ENCODE data around the gene GPR156.
"Not testable (repeated sequence)": the region's sequence is repeated elsewhere in the genome, so short reads cannot be mapped to it uniquely, and the experiment has no call there.

The GPR156 gene

GRCh38 chr3:120284747-120285507 lies at the start of gene GPR156:
GPR156 (minus strand) TSS chr3:120285222; CDS start chr3:120244098, 41,124 bp downstream.
- DNase-seq = no peak

- no peak for DNase-seq
Observed at GRCh38 chr3:120332646-120333045, 47.6 kb upstream of the GPR156 start.

GRCh38 chr3:120331076-120331475 lies 46.1 kb upstream of the GPR156 start:
- no peak for DNase-seq

- DNase-seq = no peak
Observed at GRCh38 chr3:120326784-120327183, 41.8 kb upstream of the GPR156 start.

- no peak for DNase-seq
Observed at GRCh38 chr3:120324190-120324589, 39.2 kb upstream of the GPR156 start.

GRCh38 chr3:120323761-120324160 lies 38.7 kb upstream of the GPR156 start:
- not testable (repeated sequence) for DNase-seq

GRCh38 chr3:120311863-120312794 lies 27.1 kb upstream of the GPR156 start:
- DNase-seq = no peak

GRCh38 chr3:120306519-120307455 lies 21.8 kb upstream of the GPR156 start:
- no peak for DNase-seq

- DNase-seq = no peak
Observed at GRCh38 chr3:120304616-120305015, 19.6 kb upstream of the GPR156 start.

GRCh38 chr3:120302361-120302760 lies 17.3 kb upstream of the GPR156 start:
- no peak for DNase-seq

GRCh38 chr3:120300971-120301370 lies 15.9 kb upstream of the GPR156 start:
- DNase-seq = no peak

GRCh38 chr3:120299403-120299802 lies 14.4 kb upstream of the GPR156 start:
- DNase-seq = no peak

GRCh38 chr3:120298996-120299395 lies 14.0 kb upstream of the GPR156 start:
- no peak for DNase-seq

GRCh38 chr3:120291552-120291951 lies 6.5 kb upstream of the GPR156 start:
- DNase-seq = not testable (repeated sequence)

- no peak for DNase-seq
Observed at GRCh38 chr3:120289636-120290035, 4.6 kb upstream of the GPR156 start.

- DNase-seq = no peak
Observed at GRCh38 chr3:120286465-120286864, 1.4 kb upstream of the GPR156 start.

GRCh38 chr3:120285508-120285841 lies 453 bp upstream of the GPR156 start:
- DNase-seq = no peak

GRCh38 chr3:120281261-120281660 lies 3.8 kb downstream of the GPR156 start:
- DNase-seq = no peak

- DNase-seq = no peak
Observed at GRCh38 chr3:120280566-120280965, 4.5 kb downstream of the GPR156 start.

GRCh38 chr3:120280026-120280425 lies 5.0 kb downstream of the GPR156 start:
- DNase-seq = no peak

GRCh38 chr3:120276767-120277166 lies 8.3 kb downstream of the GPR156 start:
- no peak for DNase-seq

GRCh38 chr3:120275618-120276017 lies 9.4 kb downstream of the GPR156 start:
- no peak for DNase-seq

- DNase-seq = no peak
Observed at GRCh38 chr3:120274739-120275167, 10.3 kb downstream of the GPR156 start.
